ENCODE data around the gene NALCN. TPM values are rescaled to one million over a fixed set of nuclear protein-coding genes. Genes with fewer than 3 reads are reported as not detected.

Gene NALCN
- total and polyA plus RNA-seq, 4 donors: 0.09 to 0.92 (median 0.18) TPM

DNA sequence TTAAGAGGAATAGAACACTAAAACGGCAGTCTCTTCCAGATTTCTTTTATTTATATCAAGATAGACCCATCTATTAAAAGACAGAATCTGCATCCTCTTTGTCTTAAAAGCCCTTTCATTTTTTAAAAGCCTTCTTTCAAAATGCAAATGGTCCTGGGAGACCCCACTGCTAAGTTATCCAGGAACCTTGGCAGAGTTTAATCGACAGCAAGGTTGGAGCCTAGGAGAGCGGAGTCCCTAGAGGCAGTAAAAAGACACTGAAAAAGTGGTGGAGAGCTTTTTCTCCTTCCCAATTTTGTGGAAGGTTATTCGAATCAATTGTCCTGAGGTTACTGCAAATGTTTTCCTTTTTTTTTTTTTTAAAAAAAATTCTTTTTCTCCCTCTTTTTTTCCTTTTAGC lies 294.7 kb downstream of the NALCN start:
- Histone ChIP-seq H3K4me3 (ENCODE audit: low read depth in 1 of 3, low read length in 3 of 3) (no peak overlapping the region), H3K27me3 (ENCODE audit: control insufficient read depth in 4 of 4, insufficient read depth in 4 of 4, low read length in 3 of 4) (no peaks in the 10 kb centered on the region)
- no peak for TF ChIP-seq RAD21 (IDR thresholded peaks at IDR 0.05)
- TF ChIP-seq SP1 (IDR thresholded peaks at IDR 0.05): no peak
- no peak for TF ChIP-seq HNF4A (conservative IDR thresholded peaks at IDR 0.05)
- no peak for TF ChIP-seq EGR1 (IDR thresholded peaks at IDR 0.05; ENCODE audit: low read depth in 2 of 2)
- TF ChIP-seq FOXA2 (IDR thresholded peaks at IDR 0.05): no peak
- TF ChIP-seq, protein P1, sequence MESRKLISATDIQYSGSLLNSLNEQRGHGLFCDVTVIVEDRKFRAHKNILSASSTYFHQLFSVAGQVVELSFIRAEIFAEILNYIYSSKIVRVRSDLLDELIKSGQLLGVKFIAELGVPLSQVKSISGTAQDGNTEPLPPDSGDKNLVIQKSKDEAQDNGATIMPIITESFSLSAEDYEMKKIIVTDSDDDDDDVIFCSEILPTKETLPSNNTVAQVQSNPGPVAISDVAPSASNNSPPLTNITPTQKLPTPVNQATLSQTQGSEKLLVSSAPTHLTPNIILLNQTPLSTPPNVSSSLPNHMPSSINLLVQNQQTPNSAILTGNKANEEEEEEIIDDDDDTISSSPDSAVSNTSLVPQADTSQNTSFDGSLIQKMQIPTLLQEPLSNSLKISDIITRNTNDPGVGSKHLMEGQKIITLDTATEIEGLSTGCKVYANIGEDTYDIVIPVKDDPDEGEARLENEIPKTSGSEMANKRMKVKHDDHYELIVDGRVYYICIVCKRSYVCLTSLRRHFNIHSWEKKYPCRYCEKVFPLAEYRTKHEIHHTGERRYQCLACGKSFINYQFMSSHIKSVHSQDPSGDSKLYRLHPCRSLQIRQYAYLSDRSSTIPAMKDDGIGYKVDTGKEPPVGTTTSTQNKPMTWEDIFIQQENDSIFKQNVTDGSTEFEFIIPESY (IDR thresholded peaks at IDR 0.05): no peak
- no peak for TF ChIP-seq TAF1 (conservative IDR thresholded peaks at IDR 0.05)
- no peak for TF ChIP-seq NR2F2 (IDR thresholded peaks at IDR 0.05)
- TF ChIP-seq, protein P2, sequence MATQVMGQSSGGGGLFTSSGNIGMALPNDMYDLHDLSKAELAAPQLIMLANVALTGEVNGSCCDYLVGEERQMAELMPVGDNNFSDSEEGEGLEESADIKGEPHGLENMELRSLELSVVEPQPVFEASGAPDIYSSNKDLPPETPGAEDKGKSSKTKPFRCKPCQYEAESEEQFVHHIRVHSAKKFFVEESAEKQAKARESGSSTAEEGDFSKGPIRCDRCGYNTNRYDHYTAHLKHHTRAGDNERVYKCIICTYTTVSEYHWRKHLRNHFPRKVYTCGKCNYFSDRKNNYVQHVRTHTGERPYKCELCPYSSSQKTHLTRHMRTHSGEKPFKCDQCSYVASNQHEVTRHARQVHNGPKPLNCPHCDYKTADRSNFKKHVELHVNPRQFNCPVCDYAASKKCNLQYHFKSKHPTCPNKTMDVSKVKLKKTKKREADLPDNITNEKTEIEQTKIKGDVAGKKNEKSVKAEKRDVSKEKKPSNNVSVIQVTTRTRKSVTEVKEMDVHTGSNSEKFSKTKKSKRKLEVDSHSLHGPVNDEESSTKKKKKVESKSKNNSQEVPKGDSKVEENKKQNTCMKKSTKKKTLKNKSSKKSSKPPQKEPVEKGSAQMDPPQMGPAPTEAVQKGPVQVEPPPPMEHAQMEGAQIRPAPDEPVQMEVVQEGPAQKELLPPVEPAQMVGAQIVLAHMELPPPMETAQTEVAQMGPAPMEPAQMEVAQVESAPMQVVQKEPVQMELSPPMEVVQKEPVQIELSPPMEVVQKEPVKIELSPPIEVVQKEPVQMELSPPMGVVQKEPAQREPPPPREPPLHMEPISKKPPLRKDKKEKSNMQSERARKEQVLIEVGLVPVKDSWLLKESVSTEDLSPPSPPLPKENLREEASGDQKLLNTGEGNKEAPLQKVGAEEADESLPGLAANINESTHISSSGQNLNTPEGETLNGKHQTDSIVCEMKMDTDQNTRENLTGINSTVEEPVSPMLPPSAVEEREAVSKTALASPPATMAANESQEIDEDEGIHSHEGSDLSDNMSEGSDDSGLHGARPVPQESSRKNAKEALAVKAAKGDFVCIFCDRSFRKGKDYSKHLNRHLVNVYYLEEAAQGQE (IDR thresholded peaks at IDR 0.05): no peak
- TF ChIP-seq HNF4G (IDR thresholded peaks at IDR 0.05): no peak
- TF ChIP-seq YY1 (IDR thresholded peaks at IDR 0.05): no peak

DNA sequence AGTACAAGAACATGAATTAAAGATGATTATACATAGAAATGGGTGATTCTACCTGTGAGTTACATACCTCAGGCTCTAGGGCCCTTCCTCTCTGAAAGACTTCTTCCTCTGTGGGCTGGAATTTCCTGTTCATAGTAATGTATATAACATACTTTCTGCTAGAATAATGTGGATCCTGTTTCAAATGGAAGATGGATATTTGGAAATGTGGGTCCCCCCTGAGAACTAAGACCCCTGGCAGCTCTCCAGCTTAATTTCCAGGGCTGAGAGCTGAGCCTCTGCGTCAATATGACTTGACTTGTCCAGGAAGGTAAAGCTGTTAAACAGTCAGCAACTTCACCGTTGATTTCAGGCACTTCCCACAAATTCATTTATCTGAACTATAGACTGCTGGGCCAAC lies 296.3 kb downstream of the NALCN start:
- H3K27ac ChIP-seq (ENCODE audit: low read depth in 1 of 2, low read length in 2 of 2): no peak overlapping the region
- TF ChIP-seq FOXA1 (IDR thresholded peaks at IDR 0.05) (no peak), GABPA (IDR thresholded peaks at IDR 0.05 in 1 of 2, conservative IDR thresholded peaks at IDR 0.05 in 1 of 2) (no peak), HNF4A (conservative IDR thresholded peaks at IDR 0.05) (no peak), RAD21 (IDR thresholded peaks at IDR 0.05) (no peak), NR2F2 (IDR thresholded peaks at IDR 0.05) (no peak), FOXA2 (IDR thresholded peaks at IDR 0.05) (no peak)
- TF ChIP-seq, protein P3, sequence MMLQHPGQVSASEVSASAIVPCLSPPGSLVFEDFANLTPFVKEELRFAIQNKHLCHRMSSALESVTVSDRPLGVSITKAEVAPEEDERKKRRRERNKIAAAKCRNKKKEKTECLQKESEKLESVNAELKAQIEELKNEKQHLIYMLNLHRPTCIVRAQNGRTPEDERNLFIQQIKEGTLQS (IDR thresholded peaks at IDR 0.05): no peak
- TF ChIP-seq, protein P2 (IDR thresholded peaks at IDR 0.05): no peak
- TF ChIP-seq, protein P4, sequence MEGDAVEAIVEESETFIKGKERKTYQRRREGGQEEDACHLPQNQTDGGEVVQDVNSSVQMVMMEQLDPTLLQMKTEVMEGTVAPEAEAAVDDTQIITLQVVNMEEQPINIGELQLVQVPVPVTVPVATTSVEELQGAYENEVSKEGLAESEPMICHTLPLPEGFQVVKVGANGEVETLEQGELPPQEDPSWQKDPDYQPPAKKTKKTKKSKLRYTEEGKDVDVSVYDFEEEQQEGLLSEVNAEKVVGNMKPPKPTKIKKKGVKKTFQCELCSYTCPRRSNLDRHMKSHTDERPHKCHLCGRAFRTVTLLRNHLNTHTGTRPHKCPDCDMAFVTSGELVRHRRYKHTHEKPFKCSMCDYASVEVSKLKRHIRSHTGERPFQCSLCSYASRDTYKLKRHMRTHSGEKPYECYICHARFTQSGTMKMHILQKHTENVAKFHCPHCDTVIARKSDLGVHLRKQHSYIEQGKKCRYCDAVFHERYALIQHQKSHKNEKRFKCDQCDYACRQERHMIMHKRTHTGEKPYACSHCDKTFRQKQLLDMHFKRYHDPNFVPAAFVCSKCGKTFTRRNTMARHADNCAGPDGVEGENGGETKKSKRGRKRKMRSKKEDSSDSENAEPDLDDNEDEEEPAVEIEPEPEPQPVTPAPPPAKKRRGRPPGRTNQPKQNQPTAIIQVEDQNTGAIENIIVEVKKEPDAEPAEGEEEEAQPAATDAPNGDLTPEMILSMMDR (IDR thresholded peaks at IDR 0.05; ENCODE audit: low read depth, low read length, missing input control): no peak
- TF ChIP-seq, protein P1 (IDR thresholded peaks at IDR 0.05): no peak
- TF ChIP-seq, protein P5, sequence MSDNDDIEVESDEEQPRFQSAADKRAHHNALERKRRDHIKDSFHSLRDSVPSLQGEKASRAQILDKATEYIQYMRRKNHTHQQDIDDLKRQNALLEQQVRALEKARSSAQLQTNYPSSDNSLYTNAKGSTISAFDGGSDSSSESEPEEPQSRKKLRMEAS (IDR thresholded peaks at IDR 0.05): no peak
- 72% methylated on average over 2 of the region's 2 CpGs for WGBS

More for the DNA sequence above, 294.7 kb downstream of the NALCN start:
- H3K27ac ChIP-seq (ENCODE audit: low read depth in 1 of 2, low read length in 2 of 2): no peak overlapping the region
- DNase-seq (ENCODE audit: low spot score): no peak
- 78% methylated on average over 4 of the region's 4 CpGs for WGBS
- no peaks in the 10 kb centered on the region for H3K9me3 ChIP-seq (ENCODE audit: control insufficient read depth in 4 of 4, low read length in 3 of 4)
- no peak overlapping the region for H3K9ac ChIP-seq (ENCODE audit: low read depth in 1 of 2, low read length in 2 of 2)
- H3K4me1 ChIP-seq (ENCODE audit: control insufficient read depth in 4 of 4, insufficient read depth in 4 of 4, low read length in 3 of 4): no peaks in the 10 kb centered on the region
- no peaks in the 10 kb centered on the region for H3K36me3 ChIP-seq (ENCODE audit: control insufficient read depth in 4 of 4, insufficient read depth in 3 of 4, low read depth in 1 of 4, low read length in 3 of 4)

More for the DNA sequence above, 296.3 kb downstream of the NALCN start:
- Histone ChIP-seq H3K9ac (ENCODE audit: low read depth in 1 of 2, low read length in 2 of 2) (no peak overlapping the region), H3K9me3 (ENCODE audit: control insufficient read depth in 4 of 4, low read length in 3 of 4) (no peaks in the 10 kb centered on the region), H3K36me3 (ENCODE audit: control insufficient read depth in 4 of 4, insufficient read depth in 3 of 4, low read depth in 1 of 4, low read length in 3 of 4) (no peaks in the 10 kb centered on the region), H3K4me1 (ENCODE audit: control insufficient read depth in 4 of 4, insufficient read depth in 4 of 4, low read length in 3 of 4) (no peaks in the 10 kb centered on the region), H3K27me3 (ENCODE audit: control insufficient read depth in 4 of 4, insufficient read depth in 4 of 4, low read length in 3 of 4) (no peaks in the 10 kb centered on the region), H3K4me3 (ENCODE audit: low read depth in 1 of 3, low read length in 3 of 3) (no peak overlapping the region)
- DNase-seq (ENCODE audit: low spot score): no peak

Measured in liver (tissue), 9 donors.